Stomach (tissue), 19 donors: Measurements from ENCODE around the gene PTER. TPM values are rescaled to one million over a fixed set of nuclear protein-coding genes. Genes with fewer than 3 reads are reported as not detected.
A peak's percentile ranks its signal among the peaks of the same experiment; 100 is the strongest.

Experiments
- DNase-seq, 2 donors: peaks; one replicate each; pipeline versions ENCODE4 v3.0.0 to v3.0.0-alpha.2; 2013 to 2019
- H3K27ac ChIP-seq, 5 donors: fragments of 200-600 bp in 4 of 5; sonication (generic) in 4 of 5; one replicate each; pipeline ENCODE4 v1.5.1; 2013 to 2019; ENCODE audit warnings: mild to moderate bottlenecking in 1 of 5, moderate library complexity in 1 of 5
- H3K27me3 ChIP-seq, 3 donors: fragments of 200-600 bp; sonication (generic); one replicate each; pipeline ENCODE4 v1.5.1; 2017 to 2019; ENCODE audit warnings: mixed run types in 1 of 3
- H3K36me3 ChIP-seq, 4 donors: fragments of 200-600 bp; sonication (generic); 1 replicate in 3 of 4; 2 replicates in 1 of 4; pipeline ENCODE4 v1.5.1; 2016 to 2019
- H3K4me1 ChIP-seq, 4 donors: fragments of 200-600 bp; sonication (generic); one replicate each; pipeline ENCODE4 v1.5.1; 2016 to 2019
- H3K4me3 ChIP-seq, 4 donors: fragments of 200-600 bp; sonication (generic) in 3 of 4; one replicate each; pipeline ENCODE4 v1.5.1; 2016 to 2019; ENCODE audit warnings: mild to moderate bottlenecking in 1 of 4
- H3K9me3 ChIP-seq, 4 donors: fragments of 200-600 bp; sonication (generic); one replicate each; pipeline ENCODE4 v1.5.1; 2016 to 2019
- CTCF ChIP-seq, 7 experiments: fragments of 450-650 bp in 4 of 7; fragments of 200-600 bp in 3 of 7; sonication (generic) in 3 of 7; IDR thresholded peaks; one replicate each; pipeline ENCODE4 v1.5.1; 2016 to 2019; ENCODE audit warnings: antibody characterized with exemption in 7 of 7, control low read depth in 2 of 7, mild to moderate bottlenecking in 1 of 7
- EP300 ChIP-seq: sonication (generic); formaldehyde crosslinking; IDR thresholded peaks from one replicate; pipeline ENCODE4 v1.6.1; 2017; ENCODE audit warnings: antibody characterized with exemption
- POLR2A ChIP-seq, 4 donors: fragments of 450-650 bp; IDR thresholded peaks; one replicate each; pipeline ENCODE4 v1.6.1; 2016; ENCODE audit warnings: antibody characterized with exemption in 4 of 4, control low read depth in 2 of 4, mild to moderate bottlenecking in 1 of 4, moderate library complexity in 1 of 4
- POLR2AphosphoS5 ChIP-seq, 3 donors: sonication (generic); formaldehyde crosslinking; IDR thresholded peaks; one replicate each; pipeline ENCODE4 v1.6.1; 2016; ENCODE audit warnings: antibody characterized with exemption in 3 of 3
- WGBS, 5 donors: extraction: QIAGEN DNeasy Blood & Tissue Kit in 3 of 5; methylation state at CpG; one replicate each; pipeline versions ENCODE4 v1.1.5 to v1.1.7; 2013 to 2018; 5-methylcytosine and 5-hydroxymethylcytosine counted together
- intact Hi-C: fragments of 100-400 bp; cut with DNase I; formaldehyde crosslinking; loops from one replicate; pipeline ENCODE4 v1.15.1; 2023; ENCODE audit warnings: low total_unique reads
- long read RNA-seq, 10 donors: transcript quantifications; one replicate each; lab custom pipeline, GENCODE V29; 2026
- polyA plus RNA-seq, 3 donors: library from polyadenylated mRNA; stranded (reverse); fragments of 200-250 nt; gene quantifications; one replicate each; pipeline ENCODE4 v1.2.3, GENCODE V29; 2013
- total RNA-seq, 5 donors: library from RNA; depleted of rRNA; stranded (reverse); fragments of >200 nt; gene quantifications; one replicate each; pipeline versions ENCODE4 v1.1.0 to v1.2.3, GENCODE V29; 2014 to 2016
- donor health status: healthy with polysubstance abuse.
- donor health status: Bipolar disorder and iron deficiency.
- donor health status: healthy.

PTER gene
- total RNA-seq (10 to 100 TPM in 3 of 5 donors, 1 to 10 TPM in 2; 2.2 to 33.8 (median 25.8) TPM), polyA plus RNA-seq (10 to 100 TPM in 1 of 3 donors, 1 to 10 TPM in 2; 4.4 to 40.2 (median 8.8) TPM)
- long read RNA-seq, donor 1, partial matches to known transcripts = 0 of 3 reads
- long read RNA-seq, donor 1, other reads (novel, unspliced or antisense) = 0 of 3 reads
- long read RNA-seq, donor 2, partial matches to known transcripts = 0 of 2 reads
- long read RNA-seq, donor 2, other reads (novel, unspliced or antisense) = 0 of 2 reads
- long read RNA-seq, donor 3, partial matches to known transcripts = 0 of 2 reads
- long read RNA-seq, donor 3, other reads (novel, unspliced or antisense) = 0 of 2 reads
- long read RNA-seq, donor 4, partial matches to known transcripts = 0 of 1 reads
- long read RNA-seq, donor 4, other reads (novel, unspliced or antisense) = 0 of 1 reads
- long read RNA-seq, donor 5, partial matches to known transcripts = 0 of 2 reads
- long read RNA-seq, donor 5, other reads (novel, unspliced or antisense) = 0 of 2 reads
- long read RNA-seq, donor 6 = 0 reads
- long read RNA-seq, donor 7, partial matches to known transcripts = 0 of 1 reads
- long read RNA-seq, donor 7, other reads (novel, unspliced or antisense) = 0 of 1 reads
- long read RNA-seq, donor 8 = 0 reads
- long read RNA-seq, donor 9 = 0 reads
- long read RNA-seq, donor 10 = 0 reads

GRCh38 chr10:16436758-16437539 lies at the start of gene PTER:
Gene PTER, plus strand, starts transcription at chr10:16437010. Its CDS starts 47,375 bp downstream, at chr10:16484385.
- no peak for TF ChIP-seq CTCF (IDR thresholded peaks at IDR 0.05)
- TF ChIP-seq POLR2A (IDR thresholded peaks at IDR 0.05) = peak in 2 of 4 donors; percentile 72 to 74
- TF ChIP-seq POLR2AphosphoS5 (IDR thresholded peaks at IDR 0.05) = peak in 2 of 3 donors; percentile 91 to 94
- TF ChIP-seq EP300 = no peak

GRCh38 chr10:16392531-16393069 lies 44.2 kb upstream of the PTER start:
- Histone ChIP-seq H3K4me3 (no peak overlapping the region), H3K27me3 (peaks cover 0 to 7% (median 0%) of the 10 kb centered on the region in 3 donors), H3K4me1 (no peaks in the 10 kb centered on the region), H3K36me3 (no peaks in the 10 kb centered on the region), H3K27ac (no peak overlapping the region), H3K9me3 (no peaks in the 10 kb centered on the region)
- intact Hi-C loops = no loop called here
- no peak for DNase-seq
- 24 to 42% (median 40%) methylated on average over 3 of the region's 3 CpGs for whole genome bisulfite sequencing, 5 donors
- no peak for TF ChIP-seq EP300
- TF ChIP-seq CTCF (IDR thresholded peaks at IDR 0.05) = no peak
- no peak for TF ChIP-seq POLR2A (IDR thresholded peaks at IDR 0.05)
- TF ChIP-seq POLR2AphosphoS5 (IDR thresholded peaks at IDR 0.05) = no peak

More at GRCh38 chr10:16436758-16437539, at the start of gene PTER:
- intact Hi-C loops = no loop called here
- DNase-seq = peak; percentile 97 to 100
- 1 to 8% (median 4%) methylated on average over 35 to 49 of the region's 49 CpGs for WGBS, 5 donors
- H3K27me3 ChIP-seq = no peaks in the 10 kb centered on the region
- no peaks in the 10 kb centered on the region for H3K9me3 ChIP-seq
- peak within 1 kb of the TSS; percentile 79 to 92 (median 89) for H3K27ac ChIP-seq
- H3K4me1 ChIP-seq = peaks cover 25 to 55% (median 44%) of the 10 kb centered on the region in 4 donors
- H3K36me3 ChIP-seq = no peaks in the 10 kb centered on the region
- peak within 1 kb of the TSS; percentile 62 to 69 (median 66) for H3K4me3 ChIP-seq

- intact Hi-C loops = no loop called here
- WGBS, 5 donors = 66 to 83% (median 80%) methylated on average over 4 of the region's 4 CpGs
- Histone ChIP-seq H3K27ac (no peak overlapping the region), H3K9me3 (no peaks in the 10 kb centered on the region), H3K4me1 (no peaks in the 10 kb centered on the region), H3K4me3 (no peak overlapping the region), H3K27me3 (peaks cover 0 to 7% (median 0%) of the 10 kb centered on the region in 3 donors), H3K36me3 (no peaks in the 10 kb centered on the region)
- DNase-seq = no peak
- no peak for TF ChIP-seq EP300
- no peak for TF ChIP-seq POLR2A (IDR thresholded peaks at IDR 0.05)
- TF ChIP-seq CTCF (IDR thresholded peaks at IDR 0.05) = no peak
- no peak for TF ChIP-seq POLR2AphosphoS5 (IDR thresholded peaks at IDR 0.05)
These were observed 43.4 kb upstream of the PTER start for GRCh38 chr10:16393271-16393858.
